GM18511 (cell line): ENCODE data around the gene OLFM2.
"Not testable (repeated sequence)": the region's sequence is repeated elsewhere in the genome, so short reads cannot be mapped to it uniquely, and the experiment has no call there.

Experiments
- ATAC-seq: cut with Tn5 transposase; IDR thresholded peaks from one replicate; pipeline ENCODE4 v1.9.1; 2021; ENCODE audit warnings: mild to moderate bottlenecking, moderate library complexity; ENCODE audit not compliant: unreplicated experiment

The OLFM2 gene

DNA sequence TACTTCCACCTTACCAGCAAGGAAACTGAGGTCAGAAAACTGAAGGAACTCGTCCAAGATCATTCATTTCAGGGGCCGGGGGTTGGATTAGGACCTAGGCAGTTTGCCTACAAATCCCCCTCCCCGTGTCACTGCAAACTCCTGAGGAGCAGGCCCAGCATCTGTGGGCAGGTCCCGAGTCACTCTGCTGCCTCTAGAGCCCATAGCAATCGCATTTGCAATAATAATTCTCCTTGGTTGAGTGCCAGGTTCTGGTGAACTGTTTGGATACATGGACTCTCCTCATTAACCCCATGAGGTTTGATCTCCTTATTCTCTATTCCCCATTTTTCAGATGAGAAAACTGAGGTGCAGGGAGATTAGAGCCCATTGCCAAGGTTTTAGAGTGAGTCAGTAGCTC lies 100.3 kb downstream of the OLFM2 start:
- no peak for ATAC-seq

DNA sequence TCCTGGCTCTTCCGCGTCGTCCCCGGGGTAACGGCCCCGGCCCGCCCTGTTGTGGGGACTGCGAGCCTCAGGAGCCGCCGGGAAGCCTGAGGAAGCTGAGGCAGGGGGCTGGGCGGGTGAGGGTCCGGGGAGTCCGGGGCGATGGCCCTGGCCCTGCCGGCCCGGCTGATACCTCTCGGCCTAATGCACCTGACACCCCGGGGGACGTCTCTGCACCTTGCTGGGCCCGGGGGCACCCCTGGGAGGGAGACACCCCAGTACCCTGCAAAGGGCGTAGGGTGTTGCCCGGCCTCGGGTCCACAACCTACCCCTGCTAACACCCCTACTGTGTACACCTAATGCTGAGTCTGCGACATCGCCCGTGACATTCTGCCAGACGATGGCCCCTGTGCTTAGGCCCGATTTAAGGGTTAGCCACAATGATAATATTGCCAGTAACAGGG lies 100.8 kb downstream of the OLFM2 start:
- ATAC-seq: peak; percentile 20

DNA sequence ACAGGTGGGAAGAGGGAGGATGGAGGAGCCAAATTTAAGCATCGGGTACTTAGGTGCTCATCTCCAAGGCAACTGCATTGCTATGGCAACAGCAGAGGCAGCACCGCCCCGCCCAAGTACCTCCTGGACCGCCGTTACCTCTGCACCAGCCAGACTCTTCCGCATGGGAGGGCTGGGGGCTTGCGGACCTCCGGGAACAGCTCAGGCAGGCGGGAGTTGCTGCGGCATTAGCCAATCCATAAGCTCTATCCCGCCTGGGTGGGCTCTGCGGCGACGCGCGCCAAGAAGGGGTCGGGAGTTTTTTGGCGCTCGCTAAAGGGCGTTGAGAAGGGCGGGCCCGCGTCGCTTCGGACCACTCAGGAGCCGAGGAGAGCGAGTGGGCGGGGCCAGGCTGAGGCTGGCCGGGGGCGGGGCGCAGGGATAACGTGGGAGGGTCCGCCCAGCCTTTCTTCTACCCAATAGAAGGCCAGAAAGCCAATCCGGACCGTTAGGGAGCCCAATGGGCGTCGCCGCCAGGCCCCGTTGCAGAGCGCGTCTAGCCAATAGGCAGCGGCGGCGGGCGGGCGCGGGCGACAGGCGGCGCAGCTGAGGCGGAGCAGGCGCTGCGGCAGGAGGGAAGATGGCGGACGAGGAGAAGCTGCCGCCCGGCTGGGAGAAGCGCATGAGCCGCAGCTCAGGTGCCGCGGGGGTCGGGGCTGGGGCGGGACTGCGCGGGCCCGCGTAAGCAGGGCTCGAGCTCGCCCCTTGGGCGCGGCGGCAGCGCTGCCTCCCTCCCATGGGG lies 101.4 kb downstream of the OLFM2 start, which contains the start of gene PIN1:
Gene PIN1, plus strand, starts transcription at position 593 of the 781 bp plus-strand sequence. Its CDS starts 27 bp downstream, at position 620.
- ATAC-seq: peak; percentile 92

DNA sequence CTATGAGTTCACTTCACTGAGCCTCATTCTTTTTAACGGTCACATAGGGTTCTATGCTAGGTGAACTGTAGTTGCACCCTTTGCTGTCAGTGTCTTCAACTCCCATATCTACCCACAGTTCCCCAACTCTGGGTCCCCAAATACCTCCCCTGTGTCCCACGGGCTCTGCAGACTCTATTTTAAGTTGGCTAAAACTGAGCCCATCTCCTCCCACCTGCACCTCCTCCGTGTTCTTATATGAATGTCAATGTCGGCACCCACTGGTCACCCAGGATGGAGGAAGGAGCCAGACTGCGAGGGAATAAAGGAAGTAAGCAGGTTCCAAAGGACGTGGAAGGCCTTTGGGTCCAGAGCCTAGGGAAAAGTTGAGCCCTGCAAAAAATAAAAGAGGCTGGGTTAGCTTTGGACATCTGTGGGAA lies 102.0 kb downstream of the OLFM2 start:
- no peak for ATAC-seq

DNA sequence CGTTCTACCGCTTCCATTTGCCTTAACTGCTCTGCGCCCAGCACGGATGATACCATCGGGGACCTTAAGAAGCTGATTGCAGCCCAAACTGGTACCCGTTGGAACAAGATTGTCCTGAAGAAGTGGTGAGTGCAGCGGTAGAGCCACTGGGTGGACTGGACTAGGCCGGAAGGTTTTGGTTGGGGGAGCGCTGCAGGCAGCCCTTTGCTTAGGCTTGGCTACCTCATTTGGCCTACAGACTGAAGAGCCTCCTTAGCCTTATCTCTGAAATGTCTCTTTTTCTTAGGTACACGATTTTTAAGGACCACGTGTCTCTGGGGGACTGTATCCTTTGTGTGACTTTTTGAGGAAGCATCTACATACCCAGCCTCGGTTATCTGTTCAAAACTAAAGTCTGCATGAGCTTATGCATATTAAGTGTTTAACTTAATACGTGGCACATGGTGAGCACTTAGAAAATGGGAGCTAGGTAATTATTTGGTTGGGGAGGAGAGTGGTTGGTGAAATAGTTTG lies 107.7 kb downstream of the OLFM2 start:
- no peak for ATAC-seq

DNA sequence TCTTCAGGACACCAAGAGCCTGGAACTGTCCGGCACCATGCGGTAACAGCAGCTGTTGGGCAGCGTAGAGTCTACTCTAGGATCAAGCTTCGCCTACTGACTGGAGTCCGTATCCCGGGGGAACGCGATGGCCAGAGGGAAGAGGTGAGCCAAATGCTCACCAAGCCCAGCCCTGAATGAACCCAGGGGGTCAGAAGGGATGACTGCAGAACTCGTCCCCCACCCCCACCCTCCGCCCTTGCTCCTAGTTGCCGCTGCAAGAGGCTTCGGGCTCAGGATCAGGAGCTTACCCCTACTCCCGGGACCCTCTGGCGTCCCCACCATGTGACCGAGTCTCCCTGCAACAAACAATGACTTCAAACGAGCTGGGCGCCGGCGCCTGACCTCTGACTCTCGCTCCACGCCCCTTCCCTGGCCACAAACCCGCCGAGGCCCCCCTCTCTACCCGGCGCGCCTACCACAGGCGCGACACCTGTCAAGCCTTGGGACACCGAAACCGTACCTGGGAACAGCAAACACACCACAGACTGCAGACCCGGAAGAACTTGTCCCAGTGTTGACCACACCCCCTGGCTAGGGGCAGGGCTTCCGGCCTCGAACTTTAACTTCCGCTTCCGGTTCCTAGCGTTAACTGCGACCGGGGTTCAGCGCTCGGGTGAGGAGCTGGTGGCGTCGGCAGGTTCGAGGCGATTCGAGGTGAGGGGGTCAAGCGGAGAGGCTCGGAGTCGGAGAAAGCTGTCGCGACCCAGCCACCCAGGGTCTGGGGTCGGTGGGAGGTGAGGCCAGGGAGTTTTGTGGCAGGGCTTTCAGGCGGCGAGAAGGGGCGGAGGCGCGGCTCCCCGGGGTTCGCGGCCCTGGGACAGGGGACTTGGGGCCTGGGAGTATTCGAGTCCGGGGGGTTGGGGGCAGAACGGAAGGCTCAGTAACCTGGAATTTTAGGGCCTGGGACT lies 108.8 kb downstream of the OLFM2 start, which contains the start of gene UBL5:
Gene UBL5, plus strand, starts transcription at position 630 of the 950 bp plus-strand sequence. CDS start 420 bp downstream, outside the sequence.
- ATAC-seq: peak; percentile 95

DNA sequence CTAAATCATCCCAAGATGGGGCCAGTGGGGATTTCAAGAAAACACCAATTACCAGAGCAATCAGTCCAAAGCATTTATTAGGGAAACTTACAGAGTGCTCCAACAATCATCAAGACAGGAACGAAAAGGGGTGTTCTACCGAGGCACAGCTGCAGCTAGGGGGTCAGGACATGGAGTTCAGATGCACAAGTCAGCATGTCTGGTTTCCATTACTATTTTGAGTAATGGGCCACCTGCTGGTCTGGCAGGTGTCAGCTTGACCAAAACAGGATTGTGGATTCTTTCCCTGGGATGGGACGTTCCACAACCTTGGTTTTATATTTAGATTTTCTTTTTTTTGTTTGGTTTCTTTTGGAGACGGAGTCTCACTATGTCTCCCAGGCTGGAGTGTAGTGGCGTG lies 112.5 kb downstream of the OLFM2 start:
- ATAC-seq: no peak

DNA sequence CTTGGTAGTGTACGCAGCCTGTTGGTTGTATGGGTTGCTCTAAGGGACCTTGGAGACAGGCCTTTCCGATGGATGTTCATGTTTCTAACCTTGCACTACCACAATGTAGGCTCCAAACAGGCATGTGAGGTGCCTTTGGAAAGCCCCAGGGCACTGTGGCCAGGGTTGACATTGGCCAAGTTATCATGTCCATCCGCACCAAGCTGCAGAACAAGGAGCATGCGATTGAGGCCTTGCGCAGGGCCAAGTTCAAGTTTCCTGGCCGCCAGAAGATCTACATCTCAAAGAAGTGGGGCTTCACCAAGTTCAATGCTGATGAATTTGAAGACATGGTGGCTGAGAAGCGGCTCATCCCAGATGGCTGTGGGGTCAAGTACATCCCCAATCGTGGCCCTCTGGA lies 116.3 kb downstream of the OLFM2 start:
- not testable (repeated sequence) for ATAC-seq

DNA sequence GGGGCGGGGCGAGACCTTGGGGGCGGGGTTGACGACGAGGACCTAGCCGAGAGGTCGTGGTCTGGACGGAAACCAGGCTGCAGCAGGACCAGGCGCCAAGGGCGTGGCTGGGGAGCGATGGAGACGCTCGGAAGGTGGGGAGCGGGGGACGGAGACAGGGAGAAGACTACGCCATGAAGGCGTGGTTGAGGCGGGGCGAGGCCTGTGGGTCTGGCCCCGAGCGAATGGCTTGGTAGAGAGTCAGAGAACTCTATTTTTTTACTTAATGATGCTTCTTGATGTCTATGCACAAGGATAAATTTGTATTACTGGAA lies 116.8 kb downstream of the OLFM2 start:
- ATAC-seq: no peak

DNA sequence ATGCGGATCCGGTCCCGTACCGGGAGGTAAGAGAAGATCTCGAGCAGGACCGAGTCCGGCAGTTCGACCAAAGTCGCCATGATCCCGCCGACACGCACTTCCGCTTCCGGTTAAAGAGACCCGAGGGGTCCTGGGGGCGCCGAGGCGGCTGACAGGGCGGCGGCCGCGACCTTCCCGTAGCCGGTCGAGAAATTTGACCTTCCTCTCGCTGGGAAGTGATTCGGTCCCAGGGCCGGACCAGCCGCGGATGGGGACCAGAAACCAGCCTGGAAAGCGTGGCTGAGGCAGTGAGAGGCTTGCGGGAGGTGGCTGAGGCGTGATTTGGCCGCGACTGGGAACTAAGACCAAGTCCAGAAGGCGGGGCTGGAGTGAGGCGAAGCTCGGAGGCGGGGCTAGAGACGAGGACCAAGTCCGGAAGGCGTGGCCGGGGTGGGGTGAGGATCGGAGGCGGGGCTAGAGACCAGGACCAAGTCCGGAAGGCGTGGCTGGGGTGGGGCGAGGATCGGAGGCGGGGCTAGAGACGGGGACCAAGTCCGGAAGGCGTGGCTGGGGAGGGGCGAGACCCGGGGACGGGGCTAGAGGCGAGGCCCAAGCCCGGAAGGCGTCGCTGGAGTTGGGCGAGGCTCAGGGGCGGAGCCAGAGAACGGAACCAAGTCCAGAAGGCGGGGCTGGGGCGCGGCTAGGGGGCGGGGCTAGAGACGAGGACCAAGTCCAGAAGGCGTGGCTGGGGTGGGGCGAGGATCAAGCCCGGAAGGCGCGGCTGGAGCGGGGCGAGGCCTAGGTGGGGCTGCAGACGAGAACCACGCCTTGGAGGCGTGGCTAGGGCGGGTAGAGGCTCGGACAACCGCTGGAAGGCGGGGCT lies 117.3 kb downstream of the OLFM2 start, which contains the start of gene FBXL12:
Gene FBXL12, minus strand, starts transcription at position 346 of the 862 bp plus-strand sequence. Its CDS starts 266 bp downstream, at position 80.
- ATAC-seq: peak; percentile 88

DNA sequence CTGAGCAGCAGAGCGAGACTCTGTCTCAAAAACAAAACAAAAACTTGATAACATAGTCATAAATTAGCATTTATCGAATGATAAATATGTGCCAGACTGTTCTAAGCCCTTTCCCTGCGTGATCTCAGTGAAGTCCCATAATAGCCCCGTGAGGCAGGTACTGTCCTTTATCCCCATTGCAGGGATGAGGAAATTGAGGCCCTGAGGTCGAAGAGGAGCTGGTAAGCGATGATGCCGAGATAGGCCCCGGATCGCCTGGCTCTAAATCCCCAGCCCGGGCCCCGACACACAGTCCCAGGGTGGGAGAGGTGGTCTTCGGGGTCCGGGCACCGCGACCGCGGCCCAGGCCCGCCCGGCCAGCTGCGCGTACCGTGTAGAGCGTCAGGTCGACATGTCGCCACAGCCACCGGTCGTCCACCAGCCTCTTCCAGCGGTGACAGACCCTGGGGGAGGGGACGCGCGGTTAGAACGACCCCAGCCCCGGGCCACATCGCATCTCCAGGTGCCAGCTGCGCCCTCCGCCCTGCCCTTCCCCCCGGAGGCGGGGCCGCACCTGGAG lies 118.1 kb downstream of the OLFM2 start:
- ATAC-seq: no peak

DNA sequence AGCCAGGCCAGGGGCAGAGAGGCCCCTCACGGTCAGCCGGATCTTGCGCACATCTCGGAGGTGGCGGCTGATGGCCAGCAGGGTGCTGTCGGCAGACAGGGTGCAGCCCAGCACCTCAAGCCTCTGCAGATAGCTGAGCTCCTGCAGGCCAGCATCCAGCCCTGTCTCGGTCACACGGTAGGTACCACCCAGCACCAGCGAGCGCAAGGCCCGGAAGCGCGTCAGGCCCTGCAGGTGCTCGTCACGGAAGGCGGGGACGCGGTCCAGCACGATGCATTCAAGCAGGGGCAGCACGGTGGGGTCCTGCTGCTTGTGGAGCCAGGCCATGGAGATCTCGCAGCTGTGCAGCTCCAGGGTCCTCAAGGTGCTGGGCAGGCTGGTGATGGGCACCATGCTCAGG lies 125.2 kb downstream of the OLFM2 start:
- no peak for ATAC-seq

DNA sequence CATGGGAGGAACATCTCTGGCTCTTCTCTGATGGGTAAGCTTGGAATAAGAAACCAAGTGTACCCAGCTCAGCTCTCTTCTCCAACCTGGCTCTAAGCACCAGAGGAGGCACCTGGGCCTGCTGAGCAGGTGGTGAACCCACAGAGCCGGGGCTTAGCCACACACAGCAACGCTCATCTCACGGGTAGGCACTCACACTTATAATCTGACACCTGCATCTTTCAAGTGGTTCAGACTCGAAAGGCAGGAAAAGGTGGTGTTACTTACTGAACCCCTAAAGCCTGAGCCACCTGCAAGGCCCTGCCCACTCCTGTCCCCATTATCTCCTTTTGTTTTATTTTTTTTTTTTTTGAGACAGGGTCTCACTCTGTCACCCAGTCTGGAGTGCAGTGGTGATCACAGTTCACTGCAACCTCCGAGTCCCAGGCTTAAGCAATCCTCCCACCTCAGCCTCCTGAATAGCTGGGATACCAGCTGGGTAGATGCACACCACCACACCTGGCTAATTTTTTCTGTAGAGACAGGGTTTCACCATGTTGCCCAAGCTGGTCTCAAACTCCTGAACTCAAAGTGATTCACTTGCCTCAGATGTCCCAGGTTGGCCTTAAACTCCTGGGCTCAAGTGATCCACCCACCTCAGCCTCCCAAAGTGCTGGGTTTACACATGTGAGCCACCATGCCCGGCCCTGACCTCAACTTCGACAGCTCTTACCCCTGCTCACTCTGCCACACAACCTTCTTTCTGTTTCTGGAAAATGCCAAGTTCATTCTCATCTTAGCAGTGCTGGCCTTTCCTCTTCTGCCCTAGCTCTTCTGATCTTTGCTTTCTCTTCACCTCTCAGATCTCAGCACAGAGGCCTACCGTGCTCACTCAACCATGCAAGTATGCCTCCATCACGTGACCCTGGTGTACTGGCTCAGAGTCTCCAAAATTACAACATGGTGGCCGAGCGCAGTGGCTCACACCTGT lies 127.2 kb downstream of the OLFM2 start:
- no peak for ATAC-seq

DNA sequence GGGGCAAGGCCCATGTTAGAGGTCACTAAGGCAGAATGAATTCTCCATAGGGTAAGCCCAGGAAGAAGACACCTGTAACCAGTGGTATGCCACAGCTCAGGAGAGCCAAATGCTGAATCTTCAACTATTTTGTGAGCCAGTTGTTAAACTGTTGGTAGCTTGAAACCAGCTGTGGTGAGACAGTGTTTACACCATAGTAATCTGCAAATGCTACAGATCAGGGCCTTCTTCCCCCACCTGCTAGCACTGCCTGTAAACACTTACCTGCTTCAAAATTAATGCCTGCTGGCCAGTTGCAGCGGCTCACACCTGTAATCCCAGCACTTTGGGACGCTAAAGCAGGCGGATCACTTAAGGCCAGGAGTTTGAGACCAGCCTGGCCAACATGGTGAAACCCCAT lies 129.5 kb downstream of the OLFM2 start:
- ATAC-seq: no peak
